Central memory CD8-positive, alpha-beta T cell (primary cell): Measurements from ENCODE around the gene CDR2.
"Not testable (repeated sequence)": the region's sequence is repeated elsewhere in the genome, so short reads cannot be mapped to it uniquely, and the experiment has no call there.

Source experiments
- ATAC-seq: fragments of 150-1000 bp; cut with Tn5 transposase; replicated peaks from 2 replicates; pipeline ENCODE4 v1.10.0; 2022; ENCODE audit warnings: mild to moderate bottlenecking, moderate FRiP score, moderate number of reproducible peaks; ENCODE audit not compliant: poor library complexity, severe bottlenecking; ENCODE audit errors: extremely low read depth
- DNase-seq, 2 donors: peaks; one replicate each; pipeline ENCODE4 v3.0.0; 2021; ENCODE audit warnings: low spot score in 2 of 2
- H3K27ac Mint-ChIP-seq: one replicate; pipeline ENCODE4 v1.8.0; 2022; ENCODE audit warnings: low read depth, mild to moderate bottlenecking, moderate library complexity, mixed read lengths
- H3K27me3 Mint-ChIP-seq: one replicate; pipeline ENCODE4 v1.8.0; 2022; ENCODE audit warnings: mixed read lengths
- H3K36me3 Mint-ChIP-seq: one replicate; pipeline ENCODE4 v1.8.0; 2022; ENCODE audit warnings: mild to moderate bottlenecking, moderate library complexity, mixed read lengths; ENCODE audit not compliant: insufficient read depth
- H3K4me1 Mint-ChIP-seq: one replicate; pipeline ENCODE4 v1.8.0; 2022; ENCODE audit warnings: mixed read lengths
- H3K4me3 Mint-ChIP-seq: one replicate; pipeline ENCODE4 v1.8.0; 2022; ENCODE audit warnings: mild to moderate bottlenecking, moderate library complexity, mixed read lengths
- H3K9me3 Mint-ChIP-seq: one replicate; pipeline ENCODE4 v1.8.0; 2022; ENCODE audit warnings: mixed read lengths

The CDR2 gene

GRCh38 chr16:22315979-22316378, 58.4 kb downstream of the CDR2 start:
- peaks cover 11% of the 10 kb centered on the region for H3K4me1 Mint-ChIP-seq
- no peak for DNase-seq
- no peak for ATAC-seq
- no peak overlapping the region for H3K27ac Mint-ChIP-seq
- no peaks in the 10 kb centered on the region for H3K27me3 Mint-ChIP-seq
- H3K4me3 Mint-ChIP-seq = no peak overlapping the region
- peaks cover 66% of the 10 kb centered on the region for H3K36me3 Mint-ChIP-seq
- no peaks in the 10 kb centered on the region for H3K9me3 Mint-ChIP-seq

GRCh38 chr16:22314661-22315626, 59.5 kb downstream of the CDR2 start:
- H3K4me1 Mint-ChIP-seq = peaks cover 6% of the 10 kb centered on the region
- no peak overlapping the region for H3K27ac Mint-ChIP-seq
- peaks cover 68% of the 10 kb centered on the region for H3K36me3 Mint-ChIP-seq
- no peaks in the 10 kb centered on the region for H3K9me3 Mint-ChIP-seq
- DNase-seq (no peak), ATAC-seq (no peak)
- no peaks in the 10 kb centered on the region for H3K27me3 Mint-ChIP-seq
- no peak overlapping the region for H3K4me3 Mint-ChIP-seq

DNA sequence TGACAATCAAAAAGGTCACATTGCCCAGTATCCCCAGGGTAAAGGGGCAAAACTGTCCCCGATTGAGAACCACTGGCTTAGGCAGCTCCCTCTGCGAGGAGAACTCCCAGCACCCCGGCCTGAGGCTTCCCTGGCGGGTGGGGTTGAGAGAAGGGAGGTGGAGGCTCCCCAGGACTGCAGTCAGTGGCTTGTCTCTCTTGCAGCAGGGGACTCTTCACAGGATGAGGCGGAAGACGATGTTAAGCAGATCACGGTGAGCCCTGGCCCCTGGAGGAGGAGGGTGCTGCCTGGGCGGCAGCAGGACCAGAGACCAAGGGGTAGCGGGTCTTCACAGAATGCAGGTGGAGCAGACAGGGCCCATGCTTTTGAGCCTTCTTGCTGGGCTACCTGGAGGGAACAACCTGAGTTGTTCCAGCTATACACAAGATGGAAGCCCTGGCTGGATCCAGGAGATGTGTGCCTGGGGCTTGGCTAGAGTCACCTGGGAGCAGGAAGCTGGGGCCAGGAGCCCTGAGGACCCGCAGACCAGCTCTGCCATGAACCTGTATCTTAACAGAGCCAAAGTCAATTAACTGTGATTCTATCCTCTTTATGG, 60.4 kb downstream of the CDR2 start:
- Mint-ChIP-seq H3K27me3 (no peaks in the 10 kb centered on the region), H3K27ac (no peak overlapping the region)

DNA sequence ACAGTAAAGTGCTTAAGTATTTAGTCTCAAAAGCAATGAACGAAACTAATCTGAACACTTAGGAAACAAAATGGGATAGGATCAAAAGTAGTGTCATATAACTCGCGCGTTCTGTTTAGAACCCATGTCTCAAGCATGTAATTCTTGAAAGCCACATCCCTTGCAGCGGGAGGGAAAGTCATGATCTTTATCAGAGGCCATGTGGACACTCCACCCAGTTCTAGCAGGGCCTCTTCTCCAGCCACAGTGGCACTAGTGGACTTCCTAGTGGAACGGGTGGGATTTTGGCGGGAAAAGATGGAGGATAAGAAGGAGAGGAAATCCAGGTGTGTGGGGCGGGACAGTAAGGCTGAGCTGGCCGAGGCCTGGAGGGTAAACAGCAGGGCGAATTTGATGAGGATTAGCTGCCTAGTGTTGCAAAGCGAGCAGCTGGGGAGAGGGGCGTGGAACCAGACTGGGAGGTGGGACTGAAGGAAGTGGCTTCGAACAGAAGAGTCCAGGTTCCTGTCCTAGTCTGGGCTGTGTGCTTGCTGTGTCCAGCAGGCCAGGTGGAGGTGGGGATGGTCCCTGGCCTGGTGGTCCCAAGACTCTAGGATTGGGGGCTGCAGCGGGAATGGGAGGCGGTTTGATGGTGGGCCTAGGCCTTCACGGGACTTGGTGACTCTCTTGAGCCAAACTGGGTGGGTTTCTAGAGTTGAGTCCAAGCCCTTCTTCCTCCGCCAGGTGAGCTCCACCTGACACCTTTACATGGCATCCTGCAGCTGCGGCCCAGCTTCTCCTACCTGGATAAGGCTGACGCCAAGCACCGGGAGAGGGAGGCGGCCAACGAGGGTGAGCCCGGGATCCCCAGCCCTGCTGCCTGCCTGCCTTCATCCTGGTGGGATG, 61.3 kb downstream of the CDR2 start:
- Mint-ChIP-seq H3K36me3 (peaks cover 56% of the 10 kb centered on the region), H3K27me3 (no peaks in the 10 kb centered on the region), H3K9me3 (no peaks in the 10 kb centered on the region), H3K4me3 (no peak overlapping the region), H3K27ac (no peak overlapping the region), H3K4me1 (peaks cover 6% of the 10 kb centered on the region)
- no peak for DNase-seq
- ATAC-seq = no peak

More for the DNA sequence above, 60.4 kb downstream of the CDR2 start:
- Mint-ChIP-seq H3K4me1 (peaks cover 6% of the 10 kb centered on the region), H3K36me3 (peaks cover 63% of the 10 kb centered on the region), H3K4me3 (no peak overlapping the region), H3K9me3 (no peaks in the 10 kb centered on the region)
- DNase-seq (no peak), ATAC-seq (no peak)

- no peaks in the 10 kb centered on the region for H3K9me3 Mint-ChIP-seq
- DNase-seq = no peak
- H3K4me3 Mint-ChIP-seq = no peak overlapping the region
- H3K36me3 Mint-ChIP-seq = peaks cover 53% of the 10 kb centered on the region
- H3K27ac Mint-ChIP-seq = no peak overlapping the region
- H3K4me1 Mint-ChIP-seq = peaks cover 6% of the 10 kb centered on the region
- ATAC-seq = no peak
- no peaks in the 10 kb centered on the region for H3K27me3 Mint-ChIP-seq
Measured at GRCh38 chr16:22311520-22311919, 62.9 kb downstream of the CDR2 start.

DNA sequence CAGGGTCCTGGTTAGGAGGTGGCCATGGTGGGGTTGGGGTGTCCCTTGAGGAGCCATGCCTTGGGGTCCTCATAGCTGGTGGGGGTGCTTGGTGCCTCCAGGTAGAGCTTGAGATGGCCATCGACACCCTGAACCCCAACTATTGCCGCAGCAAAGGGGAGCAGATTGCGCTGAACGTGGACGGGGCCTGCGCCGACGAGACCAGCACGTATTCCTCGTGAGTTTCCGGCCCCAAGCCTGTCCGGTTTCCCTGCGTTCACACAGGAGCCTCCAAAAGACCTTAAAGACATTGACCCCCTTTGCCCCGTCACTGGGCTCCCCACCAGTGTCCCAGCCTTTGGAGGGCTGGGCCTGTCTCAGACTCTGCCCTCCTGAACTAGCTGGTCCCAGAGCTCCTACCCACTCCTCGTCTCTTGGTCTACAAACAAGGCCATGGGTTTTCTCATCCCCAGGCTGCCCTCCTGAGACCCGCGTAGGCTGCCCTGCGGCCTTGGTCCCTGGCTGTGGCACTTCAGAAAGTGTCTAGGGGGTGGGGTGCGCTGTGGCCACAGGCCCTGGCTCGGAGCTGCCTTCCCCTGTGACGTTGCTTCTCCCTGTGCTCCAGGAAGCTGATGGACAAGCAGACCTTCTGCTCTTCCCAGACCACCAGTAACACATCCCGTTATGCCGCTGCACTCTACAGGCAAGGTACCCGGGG, 65.4 kb downstream of the CDR2 start:
- H3K27ac Mint-ChIP-seq = peak overlapping the region; percentile 32
- no peaks in the 10 kb centered on the region for H3K27me3 Mint-ChIP-seq
- H3K4me1 Mint-ChIP-seq = peaks cover 17% of the 10 kb centered on the region
- ATAC-seq (no peak), DNase-seq (no peak)
- no peaks in the 10 kb centered on the region for H3K9me3 Mint-ChIP-seq
- peaks cover 47% of the 10 kb centered on the region for H3K36me3 Mint-ChIP-seq
- no peak overlapping the region for H3K4me3 Mint-ChIP-seq

DNA sequence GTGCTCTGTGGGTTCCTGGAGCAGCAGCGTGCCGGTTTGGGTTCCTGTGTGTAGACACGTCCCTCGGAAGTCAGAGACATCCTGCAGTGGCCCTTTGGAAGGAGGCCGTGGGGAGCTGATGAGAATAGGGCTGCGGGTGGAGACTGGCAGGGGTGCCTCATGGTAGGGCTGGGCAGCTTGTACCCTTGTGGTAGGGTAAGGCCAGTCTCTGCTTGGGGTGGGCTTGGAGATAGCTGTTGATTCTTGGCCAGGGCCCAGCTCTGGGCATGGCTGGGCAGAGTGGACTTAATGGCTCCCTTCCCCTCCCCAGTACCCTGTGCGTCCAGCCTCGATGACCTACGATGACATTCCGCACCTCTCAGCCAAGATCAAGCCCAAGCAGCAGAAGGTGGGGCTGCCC, 66.6 kb downstream of the CDR2 start:
- Mint-ChIP-seq H3K4me1 (peaks cover 20% of the 10 kb centered on the region), H3K27ac (no peak overlapping the region), H3K4me3 (no peak overlapping the region), H3K9me3 (no peaks in the 10 kb centered on the region), H3K27me3 (no peaks in the 10 kb centered on the region), H3K36me3 (peaks cover 47% of the 10 kb centered on the region)
- ATAC-seq (no peak), DNase-seq (no peak)

DNA sequence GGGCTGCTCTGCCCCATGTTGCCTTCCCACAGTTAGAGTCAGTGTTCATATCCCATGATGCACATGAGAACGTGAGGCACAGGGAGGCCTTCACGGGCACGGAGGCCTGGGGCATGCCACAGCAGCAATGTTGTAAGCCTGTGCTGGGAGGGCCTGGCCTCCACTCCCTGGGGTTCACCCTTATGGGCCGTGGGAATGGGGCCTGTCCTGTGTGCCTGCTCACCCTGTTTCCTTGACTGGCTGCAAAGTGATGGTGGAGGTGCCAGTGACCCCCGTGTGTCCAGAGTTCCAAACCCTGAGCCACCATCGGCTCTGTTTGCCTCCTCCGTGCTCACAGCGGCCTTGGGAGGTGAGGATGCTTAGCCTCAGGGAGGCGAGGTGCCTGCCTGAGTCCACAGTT, 67.6 kb downstream of the CDR2 start:
- DNase-seq (no peak), ATAC-seq (no peak)
- H3K27ac Mint-ChIP-seq = no peak overlapping the region
- H3K36me3 Mint-ChIP-seq = peaks cover 47% of the 10 kb centered on the region
- H3K4me3 Mint-ChIP-seq = no peak overlapping the region
- H3K27me3 Mint-ChIP-seq = no peaks in the 10 kb centered on the region
- peaks cover 28% of the 10 kb centered on the region for H3K4me1 Mint-ChIP-seq
- no peaks in the 10 kb centered on the region for H3K9me3 Mint-ChIP-seq

- Mint-ChIP-seq H3K27ac (peak overlapping the region; percentile 54), H3K9me3 (no peaks in the 10 kb centered on the region), H3K4me1 (peaks cover 43% of the 10 kb centered on the region), H3K4me3 (no peak overlapping the region), H3K36me3 (peaks cover 43% of the 10 kb centered on the region), H3K27me3 (no peaks in the 10 kb centered on the region)
- ATAC-seq = no peak
- no peak for DNase-seq
Measured at GRCh38 chr16:22304411-22304810, 70.0 kb downstream of the CDR2 start.

GRCh38 chr16:22302776-22303363, 71.5 kb downstream of the CDR2 start:
- H3K4me3 Mint-ChIP-seq = no peak overlapping the region
- H3K27ac Mint-ChIP-seq = no peak overlapping the region
- ATAC-seq (no peak), DNase-seq (no peak)
- H3K9me3 Mint-ChIP-seq = no peaks in the 10 kb centered on the region
- H3K36me3 Mint-ChIP-seq = peaks cover 57% of the 10 kb centered on the region
- H3K4me1 Mint-ChIP-seq = peaks cover 57% of the 10 kb centered on the region
- H3K27me3 Mint-ChIP-seq = no peaks in the 10 kb centered on the region

DNA sequence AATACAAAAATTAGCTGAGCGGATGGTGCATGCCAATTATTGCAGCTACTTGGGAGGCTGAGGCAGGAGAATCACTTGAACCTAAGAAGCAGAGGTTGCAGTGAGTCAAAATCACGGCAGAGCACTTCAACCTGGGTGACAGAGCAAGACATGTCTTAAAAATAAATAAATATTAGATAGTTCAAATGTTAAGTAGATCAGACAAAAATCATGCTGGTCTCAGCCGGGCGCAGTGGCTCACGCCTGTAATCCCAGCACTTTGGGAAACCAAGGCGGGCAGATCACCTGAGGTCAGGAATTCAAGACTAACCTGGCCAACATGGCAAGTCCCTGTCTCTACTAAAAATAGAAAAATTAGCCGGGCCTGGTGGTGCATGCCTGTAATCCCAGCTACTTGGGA, 73.0 kb downstream of the CDR2 start:
- not testable (repeated sequence) for DNase-seq, H3K9me3 Mint-ChIP-seq, H3K27me3 Mint-ChIP-seq, H3K27ac Mint-ChIP-seq, H3K4me3 Mint-ChIP-seq, ATAC-seq
- Mint-ChIP-seq H3K4me1 (peaks cover 68% of the 10 kb centered on the region), H3K36me3 (peaks cover 63% of the 10 kb centered on the region)
